Upper lobe of right lung (tissue), 1 donor: ENCODE results near the gene LY9. TPM values are rescaled to one million over a fixed set of nuclear protein-coding genes. Genes with fewer than 3 reads are reported as not detected.

Source experiments
- ATAC-seq: fragments of 200-7000 bp; cut with Tn5 transposase; one replicate; pipeline ENCODE4 v1.9.1; 2020; ENCODE audit warnings: mild to moderate bottlenecking, moderate library complexity
- DNase-seq: peaks from one replicate; pipeline ENCODE4 v3.0.0-alpha.2; 2020
- H3K27ac ChIP-seq: fragments of 200-600 bp; one replicate; pipeline ENCODE4 v1.8.0; 2022
- H3K27me3 ChIP-seq: fragments of 200-600 bp; one replicate; pipeline ENCODE4 v1.8.0; 2022; ENCODE audit warnings: mild to moderate bottlenecking
- H3K36me3 ChIP-seq: fragments of 200-600 bp; one replicate; pipeline ENCODE4 v1.8.0; 2022
- H3K4me1 ChIP-seq: fragments of 200-600 bp; one replicate; pipeline ENCODE4 v1.8.0; 2022
- H3K4me3 ChIP-seq: fragments of 200-600 bp; one replicate; pipeline ENCODE4 v1.8.0; 2022; ENCODE audit warnings: mild to moderate bottlenecking
- H3K9me3 ChIP-seq: fragments of 200-600 bp; one replicate; pipeline ENCODE4 v1.8.0; 2022
- CTCF ChIP-seq: fragments of 200-600 bp; IDR thresholded peaks from one replicate; pipeline ENCODE4 v1.8.0; 2022; ENCODE audit warnings: antibody characterized with exemption
- intact Hi-C: fragments of 100-400 bp; cut with DNase I; formaldehyde crosslinking; loops from one replicate; pipeline ENCODE4 v1.11.0; 2022
- total RNA-seq: library from RNA; stranded (reverse); fragmentation: NEBNext Ultra II Directional; extraction: Animal tissue kit (Norgen Biotek cat#: 25700); gene quantifications from one replicate; pipeline ENCODE4 v1.2.1, GENCODE V29; 2021
- donor health status: DM: no; HTN: yes; CAD: no; lungs with severe emphysema.

The LY9 gene
- total RNA-seq, 1 donor from 2014 or later: 3.3 TPM

DNA sequence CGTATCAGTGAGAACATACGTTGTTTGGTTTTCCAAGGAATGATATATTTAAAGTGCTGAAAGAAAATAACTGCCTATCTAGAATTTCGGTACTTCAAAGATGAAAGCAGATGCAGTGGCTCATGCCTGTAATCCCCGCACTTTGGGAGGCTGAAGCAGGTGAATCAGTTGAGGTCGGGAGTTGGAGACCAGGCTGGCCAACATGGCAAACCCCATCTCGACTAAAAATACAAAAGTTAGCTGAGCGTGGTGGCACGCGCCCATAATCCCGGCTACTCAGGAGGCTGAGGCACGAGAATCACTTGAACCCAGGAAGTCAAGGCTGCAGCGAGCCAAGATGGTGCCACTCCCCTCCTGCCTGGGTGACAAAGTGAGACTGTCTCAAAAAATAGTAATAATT is 50.3 kb downstream of the LY9 start:
- intact Hi-C loops: no loop called here
- no peak for DNase-seq
- Histone ChIP-seq H3K27ac (no peak overlapping the region), H3K36me3 (no peaks in the 10 kb centered on the region), H3K4me3 (no peak overlapping the region), H3K4me1 (no peaks in the 10 kb centered on the region), H3K27me3 (no peaks in the 10 kb centered on the region), H3K9me3 (no peaks in the 10 kb centered on the region)
- no peak for TF ChIP-seq CTCF
- ATAC-seq: no peak

DNA sequence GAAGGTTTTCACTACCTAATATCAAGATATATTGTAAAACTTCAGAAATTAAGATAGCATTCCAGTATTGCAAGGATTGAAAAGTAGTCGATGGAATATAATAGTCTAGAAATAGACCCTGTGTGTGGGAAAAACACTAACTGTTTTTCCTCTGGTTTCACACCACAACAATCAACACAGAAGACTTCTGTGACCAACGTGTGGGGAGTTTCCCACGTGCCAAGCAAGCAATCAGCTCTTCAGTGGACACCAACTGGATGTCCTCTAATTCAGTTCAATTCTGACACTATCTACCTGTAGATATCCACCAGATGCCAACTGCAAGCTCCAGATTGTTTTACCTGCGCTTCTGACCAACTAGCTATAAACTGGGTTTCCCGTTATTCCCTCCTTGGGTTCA is 54.6 kb downstream of the LY9 start:
- no peak for ATAC-seq
- no peaks in the 10 kb centered on the region for H3K4me1 ChIP-seq
- intact Hi-C loops: no loop called here
- H3K4me3 ChIP-seq: no peak overlapping the region
- no peak for TF ChIP-seq CTCF
- H3K27ac ChIP-seq: no peak overlapping the region
- no peaks in the 10 kb centered on the region for H3K27me3 ChIP-seq
- no peak for DNase-seq
- no peaks in the 10 kb centered on the region for H3K36me3 ChIP-seq
- H3K9me3 ChIP-seq: no peaks in the 10 kb centered on the region

DNA sequence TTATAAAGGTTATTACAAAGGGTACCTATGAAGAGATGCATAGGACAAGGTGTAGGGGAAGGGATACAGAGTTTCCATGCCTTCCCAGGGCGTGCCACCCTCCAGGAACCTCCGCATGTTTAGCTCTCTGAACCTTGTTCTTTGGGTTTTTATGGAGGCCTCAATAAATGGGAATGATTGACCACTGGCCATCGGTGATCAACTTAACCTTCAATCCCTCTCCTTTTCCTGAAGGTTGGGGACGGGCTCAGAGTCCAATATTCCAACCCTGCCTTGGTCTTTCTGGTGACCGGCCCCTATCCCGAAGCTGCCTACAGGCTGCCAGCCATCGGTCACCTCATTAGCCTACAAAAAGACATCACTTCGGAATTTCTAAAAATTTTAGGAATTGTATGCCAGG is 55.0 kb downstream of the LY9 start:
- Histone ChIP-seq H3K27ac (no peak overlapping the region), H3K4me1 (no peaks in the 10 kb centered on the region), H3K27me3 (no peaks in the 10 kb centered on the region), H3K36me3 (no peaks in the 10 kb centered on the region), H3K9me3 (no peaks in the 10 kb centered on the region), H3K4me3 (no peak overlapping the region)
- no peak for ATAC-seq
- intact Hi-C loops: no loop called here
- DNase-seq: no peak
- TF ChIP-seq CTCF: no peak

GRCh38 chr1:160853014-160853413 is 57.0 kb downstream of the LY9 start:
- H3K4me1 ChIP-seq: no peaks in the 10 kb centered on the region
- ATAC-seq (no peak), DNase-seq (no peak)
- no peaks in the 10 kb centered on the region for H3K9me3 ChIP-seq
- H3K27ac ChIP-seq: no peak overlapping the region
- no peak overlapping the region for H3K4me3 ChIP-seq
- H3K27me3 ChIP-seq: no peaks in the 10 kb centered on the region
- intact Hi-C loops: no loop called here
- TF ChIP-seq CTCF: no peak
- H3K36me3 ChIP-seq: no peaks in the 10 kb centered on the region

DNA sequence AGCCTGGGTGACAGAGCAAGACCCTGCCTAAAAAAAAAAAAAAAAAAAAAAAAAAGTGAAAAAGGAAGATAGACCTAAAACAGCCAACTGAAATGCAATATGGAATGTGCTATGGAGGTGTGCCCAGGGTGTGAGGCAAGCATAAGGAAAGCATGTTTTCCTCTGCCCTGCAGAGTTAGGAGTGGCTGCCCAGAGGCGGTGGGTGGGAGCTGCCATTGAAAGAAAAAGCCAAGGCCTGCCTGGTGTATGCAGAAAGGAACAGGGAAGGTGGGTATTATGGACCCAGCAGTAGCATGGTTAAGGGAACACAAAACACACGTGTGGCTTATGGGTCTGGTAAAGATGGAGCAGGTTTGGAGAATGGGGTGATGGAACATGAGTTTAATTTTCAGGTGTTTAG is 57.8 kb downstream of the LY9 start:
- ATAC-seq: no peak
- H3K27me3 ChIP-seq: no peaks in the 10 kb centered on the region
- no peaks in the 10 kb centered on the region for H3K4me1 ChIP-seq
- H3K36me3 ChIP-seq: no peaks in the 10 kb centered on the region
- no peak for DNase-seq
- no peak overlapping the region for H3K4me3 ChIP-seq
- H3K27ac ChIP-seq: no peak overlapping the region
- no peak for TF ChIP-seq CTCF
- intact Hi-C loops: no loop called here
- no peaks in the 10 kb centered on the region for H3K9me3 ChIP-seq
